GM18517 (cell line): ENCODE data around the gene HOXA3.

Experiments used
- ATAC-seq: cut with Tn5 transposase; IDR thresholded peaks from one replicate; pipeline ENCODE4 v1.9.1; 2021; ENCODE audit warnings: mild to moderate bottlenecking, moderate library complexity; ENCODE audit not compliant: unreplicated experiment

Gene HOXA3

GRCh38 chr7:27151931-27152815 is at the start of gene HOXA3:
Gene HOXA3, minus strand, starts transcription at chr7:27152583. Its CDS starts 41,943 bp downstream, at chr7:27110640.
- no peak for ATAC-seq

GRCh38 chr7:27201580-27202017 is 49.2 kb upstream of the HOXA3 start:
- ATAC-seq = no peak

GRCh38 chr7:27200761-27201579 is 48.6 kb upstream of the HOXA3 start:
- ATAC-seq = no peak

GRCh38 chr7:27199849-27200760 is 47.7 kb upstream of the HOXA3 start, which contains the start of gene HOXA13:
Gene HOXA13, minus strand, starts transcription at chr7:27200091. Its CDS starts 14 bp downstream, at chr7:27200077.
- ATAC-seq = no peak

- ATAC-seq = no peak
Measured at GRCh38 chr7:27198871-27199801, 46.8 kb upstream of the HOXA3 start.

- no peak for ATAC-seq
Measured at GRCh38 chr7:27198138-27198841, 45.9 kb upstream of the HOXA3 start.

GRCh38 chr7:27197137-27198042 is 45.0 kb upstream of the HOXA3 start:
- ATAC-seq = no peak

GRCh38 chr7:27196287-27196767 is 43.9 kb upstream of the HOXA3 start:
- ATAC-seq = no peak

- no peak for ATAC-seq
Measured at GRCh38 chr7:27194686-27195379, 42.5 kb upstream of the HOXA3 start.

GRCh38 chr7:27194002-27194352 is 41.6 kb upstream of the HOXA3 start:
- no peak for ATAC-seq

GRCh38 chr7:27193335-27194001 is 41.1 kb upstream of the HOXA3 start:
- no peak for ATAC-seq

- ATAC-seq = no peak
Measured at GRCh38 chr7:27192546-27193334, 40.4 kb upstream of the HOXA3 start.

GRCh38 chr7:27191833-27192545 is 39.6 kb upstream of the HOXA3 start:
- no peak for ATAC-seq

- no peak for ATAC-seq
Measured at GRCh38 chr7:27191161-27191731, 38.9 kb upstream of the HOXA3 start.
